HCEC 1CT (cell line): ENCODE results near the gene PUDP.
"Not testable (repeated sequence)": the region's sequence is repeated elsewhere in the genome, so short reads cannot be mapped to it uniquely, and the experiment has no call there.

Source experiments
- DNase-seq: peaks from one replicate; pipeline ENCODE4 v3.0.0-alpha.2; 2017

The PUDP gene

DNA sequence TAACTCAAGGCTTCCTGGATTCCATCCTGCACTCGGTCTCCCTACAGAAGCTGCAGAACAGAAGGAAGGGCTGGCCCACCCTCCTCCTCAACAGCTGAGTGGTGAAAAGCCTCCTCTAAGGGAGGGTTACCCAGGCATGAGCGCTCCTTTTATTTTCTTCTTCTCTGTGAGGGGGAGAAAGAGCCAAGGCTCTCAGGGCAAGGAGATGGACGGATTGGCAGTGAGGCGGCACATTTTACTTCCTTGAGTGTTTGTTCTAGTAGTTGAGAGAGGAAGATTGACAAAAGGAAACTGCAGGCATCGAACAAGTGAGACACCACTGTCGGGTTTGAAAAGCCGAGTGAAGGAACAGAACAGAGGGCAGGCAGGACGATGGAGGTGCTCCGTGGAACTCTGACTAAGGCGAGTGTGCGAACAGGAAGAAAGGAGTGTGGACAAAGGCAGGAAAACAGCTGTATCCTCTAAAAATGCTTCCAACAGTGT, 38.9 kb downstream of the PUDP start:
- DNase-seq = peak; percentile 12

DNA sequence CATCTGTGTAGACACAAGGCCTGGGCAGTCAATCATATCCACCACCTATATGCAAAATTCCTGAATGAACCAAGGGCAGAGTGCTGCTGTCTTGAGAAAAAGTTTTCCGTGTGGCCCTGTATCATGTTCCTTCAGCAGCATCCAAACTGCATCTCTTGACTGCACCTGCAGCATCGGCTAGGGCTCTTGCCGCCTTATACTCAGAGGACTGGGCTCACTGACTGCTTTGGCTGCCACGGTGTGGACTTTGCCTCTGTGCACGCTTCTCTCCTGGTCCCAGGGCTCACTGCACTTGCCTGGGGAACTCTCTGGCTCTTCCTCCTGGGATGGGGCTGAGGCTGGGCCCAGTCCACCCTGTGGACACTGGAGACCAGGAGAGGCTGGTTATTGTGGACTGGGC, 39.9 kb downstream of the PUDP start:
- DNase-seq = no peak

DNA sequence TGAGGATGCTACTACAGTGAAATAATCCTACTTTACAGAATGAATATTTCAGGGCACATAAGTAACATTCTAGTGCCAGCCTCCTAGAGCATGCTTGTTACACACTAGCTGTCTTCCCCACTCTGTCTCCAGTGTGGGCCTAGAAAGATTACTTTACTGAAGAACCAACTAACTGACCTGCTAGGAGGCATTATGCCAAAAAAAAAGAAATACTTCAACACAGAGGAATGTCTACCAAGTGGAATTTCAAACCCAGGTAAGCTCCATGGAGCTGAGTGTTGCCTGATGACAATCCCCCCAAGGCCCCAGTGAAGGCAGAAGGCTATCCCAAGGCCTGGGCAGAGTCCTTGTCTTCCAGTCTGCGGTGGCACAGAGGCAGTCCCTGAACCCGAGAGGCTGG, 41.3 kb downstream of the PUDP start:
- DNase-seq = no peak

DNA sequence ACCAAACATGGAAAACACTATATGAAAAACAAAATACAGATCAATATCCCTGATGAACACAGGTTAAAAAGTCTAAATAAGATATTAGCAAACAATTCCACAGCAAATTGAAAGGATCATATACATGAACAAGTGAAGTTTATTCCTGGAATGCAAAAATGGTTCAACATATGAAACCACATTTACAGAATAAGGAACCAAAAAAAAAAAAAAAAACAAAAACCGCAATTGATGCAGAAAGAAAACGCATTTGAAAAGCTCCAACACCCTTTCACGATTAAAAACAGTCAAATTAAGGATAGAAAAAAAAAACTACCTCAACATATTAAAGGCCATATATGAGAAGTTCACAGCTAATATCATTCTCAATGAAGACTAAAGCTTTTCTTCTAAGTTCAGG, 45.8 kb downstream of the PUDP start:
- no peak for DNase-seq

DNA sequence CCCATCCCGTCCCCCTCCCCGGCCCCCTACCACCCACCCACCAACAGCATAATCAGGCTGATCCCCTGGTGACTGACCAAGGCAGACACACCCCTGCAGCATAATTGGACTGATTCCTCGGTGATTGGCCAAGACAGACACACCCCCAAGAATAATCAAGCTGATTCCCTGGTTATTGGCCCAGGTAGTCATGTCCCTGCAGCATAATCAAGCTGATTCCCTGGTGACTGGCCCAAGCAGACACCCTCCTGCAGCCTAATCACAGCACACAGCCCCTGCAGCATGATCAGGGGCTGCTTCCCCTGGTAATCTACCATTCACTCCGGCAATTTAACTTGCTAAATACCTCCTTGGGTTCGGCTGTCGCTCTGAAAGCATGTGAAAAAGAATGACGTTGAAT, 47.9 kb downstream of the PUDP start:
- DNase-seq = no peak

DNA sequence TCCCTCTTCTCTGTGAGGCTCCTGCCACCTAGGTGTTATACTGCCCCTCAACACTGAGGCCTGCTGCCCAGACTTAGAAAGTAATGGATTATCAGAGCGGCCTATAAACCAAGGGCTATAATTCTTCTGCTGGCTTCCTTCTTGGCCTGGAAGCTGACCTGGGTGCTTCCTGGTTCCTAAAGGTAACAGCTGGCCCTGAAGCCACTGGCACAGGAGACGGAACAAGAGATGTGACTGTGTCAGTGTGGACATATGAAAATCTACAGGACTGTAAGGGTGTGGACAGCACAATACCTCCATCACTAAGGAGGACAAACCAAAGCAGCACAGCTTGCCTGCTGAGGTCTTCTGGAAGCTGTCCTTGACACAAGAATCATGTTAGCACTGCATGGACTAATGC, 52.3 kb downstream of the PUDP start:
- DNase-seq = not testable (repeated sequence)

DNA sequence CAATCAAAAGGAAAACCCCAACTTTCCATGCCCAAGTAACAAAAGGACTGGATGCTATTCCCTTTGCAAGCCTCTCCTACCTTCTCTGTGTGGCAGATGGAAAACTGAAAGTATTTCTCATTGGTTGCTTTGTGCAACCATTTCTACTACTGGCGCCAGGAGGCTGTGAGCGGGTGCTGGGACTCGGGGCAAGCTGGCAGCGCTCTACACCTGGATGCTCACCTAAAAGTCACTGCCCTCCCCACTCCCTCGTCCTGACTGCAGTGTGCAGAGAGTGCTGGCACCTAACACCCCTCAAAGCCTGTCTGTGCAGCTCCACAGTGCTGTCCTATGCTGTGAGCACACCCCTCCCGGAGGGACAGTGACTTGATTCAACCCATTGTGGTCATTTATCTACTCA, 54.6 kb downstream of the PUDP start:
- no peak for DNase-seq

DNA sequence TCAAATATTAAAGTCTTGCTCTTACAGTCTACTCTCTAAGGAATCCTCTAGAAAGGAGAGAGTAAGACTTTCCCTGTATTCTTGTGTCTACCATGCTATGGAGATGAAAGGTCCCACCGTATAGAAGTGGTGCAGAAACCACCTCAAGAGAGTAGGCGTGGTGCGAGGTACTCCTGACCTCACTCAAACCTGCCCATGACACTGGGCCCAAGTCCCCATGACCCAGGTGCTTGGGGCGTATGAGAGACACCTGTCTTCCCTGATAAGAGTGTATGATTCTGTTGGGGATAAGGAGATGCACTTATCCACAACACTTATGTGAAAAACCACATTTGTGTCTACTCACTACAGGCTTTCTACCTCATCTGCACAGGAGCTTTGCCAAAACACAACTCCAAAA, 55.4 kb downstream of the PUDP start:
- no peak for DNase-seq

DNA sequence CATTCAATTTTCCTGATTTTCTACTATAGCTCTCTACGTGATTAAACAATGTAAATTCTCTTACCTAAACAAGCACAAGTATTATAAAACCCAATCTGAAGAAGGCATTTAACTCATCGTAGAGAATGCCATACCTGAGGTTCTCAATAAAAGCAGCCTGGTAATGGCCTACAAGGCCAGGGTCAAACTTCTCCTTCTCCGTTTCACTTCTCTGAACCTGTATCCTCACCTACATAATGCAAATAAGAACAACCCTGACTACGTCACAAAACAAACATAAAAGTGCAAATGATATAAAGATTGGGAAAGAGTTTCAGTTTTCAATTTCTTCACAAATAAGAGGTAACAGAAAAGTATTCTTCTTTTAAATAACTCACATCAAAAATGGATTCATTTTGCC, 56.0 kb downstream of the PUDP start:
- no peak for DNase-seq

DNA sequence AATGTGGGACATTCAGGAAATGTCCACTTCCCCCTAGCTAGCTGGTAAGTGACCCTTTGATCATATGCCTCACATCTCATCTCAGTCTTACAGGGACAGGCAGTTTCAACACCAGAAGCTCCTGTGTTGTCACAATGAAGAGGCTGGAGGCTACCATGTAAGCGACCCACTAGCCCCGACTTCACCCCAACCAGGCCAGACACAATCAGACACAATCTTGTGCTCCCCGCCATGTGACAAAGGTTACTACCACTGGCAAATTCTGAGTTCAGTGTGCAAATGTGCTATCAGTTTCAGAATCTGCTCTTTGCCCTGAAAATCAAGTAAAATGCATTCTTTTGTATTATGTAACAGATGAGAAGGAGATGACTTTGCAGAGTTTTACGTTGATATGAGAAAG, 57.3 kb downstream of the PUDP start:
- DNase-seq = no peak

DNA sequence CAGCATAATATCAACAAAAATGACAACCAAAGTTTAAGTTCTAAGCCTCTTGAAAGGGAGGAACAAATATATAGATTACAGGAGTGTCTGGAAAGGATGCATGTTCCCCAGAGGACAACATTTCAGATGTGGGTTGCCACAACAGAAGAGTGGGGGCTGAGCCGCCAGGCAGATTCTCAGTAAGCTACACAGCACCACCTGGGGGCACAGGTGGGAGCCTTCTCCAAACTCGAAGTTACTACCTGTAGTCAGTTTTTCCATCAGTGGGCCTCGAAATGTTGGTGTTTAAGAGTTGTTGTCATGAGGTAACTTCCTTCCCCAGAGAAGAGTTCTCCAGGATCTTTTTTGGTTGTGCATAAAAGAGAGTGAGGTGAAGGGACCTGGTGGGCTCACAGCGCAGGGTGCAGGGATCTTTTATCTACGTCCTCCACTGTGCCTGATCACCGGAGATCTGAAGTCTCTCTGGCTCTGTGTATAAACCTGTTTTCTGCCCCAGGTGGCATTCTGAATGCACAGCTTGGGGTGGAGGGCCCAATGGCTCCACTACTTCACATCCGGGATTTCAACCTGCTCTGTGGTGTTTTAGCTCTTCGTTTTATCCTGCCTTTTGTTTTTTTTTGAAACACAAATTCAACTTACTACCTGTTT, 58.9 kb downstream of the PUDP start:
- DNase-seq = no peak

DNA sequence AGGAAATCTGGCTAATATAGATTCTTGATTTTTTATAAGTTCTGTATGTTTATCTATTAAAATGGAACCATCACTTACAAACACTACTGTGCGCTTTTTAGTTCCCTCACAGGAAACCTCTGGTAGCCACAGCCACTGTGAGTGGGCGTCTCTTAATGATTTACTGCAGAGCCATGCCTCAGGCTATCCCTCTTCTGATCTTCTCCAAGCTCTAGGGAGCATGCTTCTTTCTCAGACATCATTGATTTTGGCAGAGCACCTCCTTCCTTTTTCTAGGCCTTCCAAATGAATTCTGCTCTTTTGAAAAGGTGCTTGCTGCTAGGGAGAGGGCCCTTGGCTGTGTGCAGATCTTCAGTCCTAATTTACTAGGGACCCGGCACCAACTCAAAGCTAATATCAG, 61.6 kb downstream of the PUDP start:
- DNase-seq = no peak

DNA sequence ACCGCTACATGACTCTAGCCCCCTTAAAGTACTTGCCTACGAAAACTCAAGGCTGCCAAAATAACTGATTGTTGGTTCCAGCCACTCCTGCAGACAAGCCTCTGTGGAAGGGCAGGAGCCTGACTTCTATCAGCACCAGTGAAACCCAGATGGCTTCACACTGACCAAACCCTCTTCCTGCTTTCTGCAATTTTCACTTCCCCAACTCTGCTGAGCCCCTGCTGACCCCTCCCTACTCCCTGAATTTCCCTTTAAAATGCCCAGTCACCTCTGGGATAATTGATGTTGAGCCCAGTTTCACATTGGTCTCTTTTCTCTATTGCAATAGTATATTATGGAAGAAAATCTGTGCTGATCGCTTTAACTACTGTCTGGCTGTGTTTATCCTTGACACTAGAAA, 62.1 kb downstream of the PUDP start:
- no peak for DNase-seq

DNA sequence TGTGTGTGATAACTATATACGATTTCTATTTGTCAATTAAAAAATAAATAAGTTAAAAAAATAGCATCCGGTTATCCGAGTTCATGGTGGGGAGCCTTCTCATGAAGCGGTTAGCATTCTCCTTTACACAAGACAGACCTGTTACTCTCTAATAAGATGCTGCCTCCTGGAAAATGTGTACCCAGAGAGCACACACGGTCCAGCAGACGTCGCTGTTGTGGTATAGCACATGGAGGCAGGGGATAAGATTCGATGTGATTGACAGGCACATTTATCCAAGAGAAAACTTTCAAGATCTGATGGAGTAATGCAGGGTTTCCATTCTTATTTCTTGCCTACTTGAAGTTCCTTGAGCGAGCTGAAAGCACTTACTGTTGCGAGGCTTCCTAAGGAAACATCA, 63.1 kb downstream of the PUDP start:
- no peak for DNase-seq

DNA sequence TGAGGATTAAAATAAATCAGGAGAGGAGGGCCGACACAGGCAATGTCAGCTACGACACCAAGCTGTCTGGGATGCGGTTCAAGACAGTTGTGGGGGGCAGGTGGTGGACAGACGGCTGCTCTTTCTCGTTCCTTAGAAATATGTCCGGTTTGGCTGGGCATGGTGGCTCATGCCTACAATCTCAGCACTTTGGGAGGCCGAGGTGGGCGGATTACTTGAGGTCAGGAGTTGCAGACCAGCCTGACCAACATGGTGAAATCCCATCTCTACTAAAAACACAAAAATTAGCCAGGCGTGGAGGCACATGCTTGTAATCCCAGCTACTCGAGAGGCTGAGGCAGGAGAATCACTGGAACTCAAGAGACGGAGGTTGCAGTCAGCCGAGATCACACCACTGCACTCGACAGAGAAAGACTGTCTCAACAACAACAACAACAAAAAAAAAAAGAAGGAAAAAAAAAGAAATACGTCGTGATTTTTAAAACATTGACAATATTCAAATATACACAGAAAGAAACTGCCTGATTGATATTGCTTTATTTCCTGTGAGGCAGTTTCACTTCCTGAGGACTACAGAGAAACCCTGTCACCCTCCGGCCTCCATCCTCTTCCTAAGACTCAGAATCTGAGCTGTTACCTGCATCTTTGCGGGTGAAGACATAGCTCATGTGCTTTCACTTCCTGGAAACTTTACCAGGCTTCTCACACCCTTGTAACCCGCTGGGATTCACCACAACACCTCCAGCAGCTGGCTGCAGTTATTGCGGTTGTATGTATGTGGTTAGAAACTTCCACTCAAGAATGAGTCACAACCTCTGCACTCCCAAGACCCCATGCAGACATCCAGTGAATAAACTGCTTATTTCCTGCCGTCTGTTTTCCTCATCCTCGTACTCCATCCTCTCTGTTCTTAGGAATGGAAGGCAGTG, 64.2 kb downstream of the PUDP start:
- DNase-seq = peak; percentile 89

DNA sequence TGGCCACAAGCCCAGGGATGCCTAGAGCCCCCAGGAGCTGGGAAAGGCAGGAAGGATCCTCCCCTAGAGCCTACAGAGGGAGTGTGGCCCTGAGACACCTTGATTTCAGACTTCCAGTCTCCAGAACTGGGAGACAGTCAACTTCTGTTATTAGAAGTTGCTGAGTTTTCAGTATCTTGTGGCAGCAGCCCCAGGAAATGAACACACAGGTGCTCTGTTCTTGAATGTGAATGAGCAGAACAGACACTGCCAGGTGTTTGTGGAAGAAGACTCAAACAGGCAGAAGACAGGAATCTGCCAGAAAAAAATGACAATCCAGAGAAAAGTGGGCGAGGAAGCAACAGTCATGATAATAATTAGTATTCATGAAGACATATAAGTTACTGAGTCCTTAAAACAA, 64.9 kb downstream of the PUDP start:
- no peak for DNase-seq

DNA sequence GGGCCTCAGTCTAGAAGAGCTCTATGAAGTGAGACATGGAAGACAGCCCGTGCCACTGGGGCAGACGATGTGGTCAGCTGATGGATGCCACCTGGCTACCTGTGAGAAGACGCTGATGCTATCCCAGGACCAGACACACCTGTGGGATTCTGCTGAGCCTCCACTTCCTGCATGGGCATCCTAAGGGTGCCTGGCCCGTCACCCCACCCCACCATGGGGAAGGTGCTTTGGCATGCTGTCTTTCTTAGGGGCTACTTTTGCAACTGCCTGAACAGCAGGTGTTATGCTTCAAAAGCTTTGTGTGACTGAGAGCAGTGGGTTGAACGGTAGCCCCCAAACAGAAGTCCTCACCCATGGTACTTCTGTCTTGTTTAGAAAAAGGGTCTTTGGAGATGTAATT, 65.4 kb downstream of the PUDP start:
- DNase-seq = no peak

DNA sequence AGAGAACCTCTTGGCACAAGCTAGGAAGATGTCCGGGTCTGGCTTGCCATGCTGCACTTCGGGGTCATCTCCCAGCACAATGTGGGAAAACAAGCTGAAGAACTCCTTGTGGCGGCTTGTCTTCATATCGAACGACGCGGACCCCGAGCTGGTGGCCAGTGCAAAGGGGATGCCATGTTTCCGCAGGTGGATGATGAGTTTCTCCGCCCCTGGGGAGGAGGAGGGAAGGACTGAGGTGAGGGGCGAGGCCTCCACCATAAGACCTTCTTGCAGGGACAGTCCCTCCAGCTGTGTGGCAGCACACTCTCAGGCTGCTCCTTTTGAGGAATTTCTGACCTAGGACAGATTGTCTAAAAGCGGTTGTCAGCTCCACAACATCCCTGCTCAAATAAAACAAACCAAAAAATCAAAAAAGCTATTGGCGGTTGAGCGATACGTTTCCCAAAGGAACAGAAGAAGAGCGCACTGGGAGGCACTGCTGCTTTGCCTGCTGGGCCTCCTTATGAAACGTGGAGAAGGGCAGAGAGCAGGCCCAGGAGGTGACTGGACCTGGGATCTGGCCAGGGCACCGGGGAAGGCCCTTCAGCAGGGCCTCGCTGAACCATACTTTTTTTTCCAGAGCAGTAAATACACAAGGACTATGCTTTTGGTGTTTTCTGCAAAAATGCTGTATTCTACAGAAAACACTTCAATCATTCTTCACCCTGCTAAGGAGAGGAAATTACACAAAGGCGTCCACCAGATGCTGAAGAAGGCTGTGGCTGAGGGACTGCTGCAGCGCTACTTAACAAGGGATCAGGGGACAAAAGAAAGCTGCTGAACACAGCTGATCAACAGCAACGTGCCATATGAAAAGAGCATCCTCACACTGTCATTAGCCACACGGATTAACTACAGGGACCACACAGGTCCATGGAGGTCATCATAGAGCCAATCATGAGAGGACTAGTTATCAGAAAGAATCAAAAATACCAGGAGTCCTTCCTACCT, 70.4 kb downstream of the PUDP start:
- DNase-seq = no peak

DNA sequence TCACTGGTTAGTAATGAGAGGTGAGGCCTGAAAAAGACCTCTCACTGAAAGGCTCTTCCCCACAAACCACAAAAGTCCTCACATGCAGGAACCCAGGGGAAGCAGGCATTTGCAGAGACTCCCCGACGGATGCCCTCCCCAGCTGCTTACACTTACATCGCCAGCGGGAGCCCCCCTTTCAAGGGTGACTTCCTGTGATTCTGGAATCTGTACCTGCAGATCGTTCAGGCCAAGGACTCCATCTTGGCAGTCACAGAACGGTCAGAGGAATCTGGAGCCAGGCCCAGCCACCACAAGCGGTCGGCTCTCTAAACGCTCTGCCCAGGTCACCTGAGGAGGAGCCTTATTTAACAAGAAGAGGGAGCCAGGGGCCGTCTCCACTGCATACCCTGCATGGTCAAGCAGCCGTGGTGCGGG, 71.7 kb downstream of the PUDP start:
- DNase-seq = no peak

DNA sequence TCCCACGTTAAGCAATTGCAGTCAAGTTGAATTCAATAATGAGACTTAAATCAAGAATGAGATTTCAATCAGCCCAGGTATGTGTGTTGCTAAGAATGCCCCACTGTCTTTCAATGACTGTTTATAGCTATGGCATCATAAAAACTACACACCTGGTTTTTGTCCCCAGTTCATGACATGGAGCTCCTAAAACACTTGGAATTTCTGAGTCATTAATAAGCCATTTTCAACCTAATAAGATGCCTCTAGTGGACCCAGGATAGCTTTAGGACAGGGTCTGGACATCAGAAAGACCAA, 73.1 kb downstream of the PUDP start:
- no peak for DNase-seq

DNA sequence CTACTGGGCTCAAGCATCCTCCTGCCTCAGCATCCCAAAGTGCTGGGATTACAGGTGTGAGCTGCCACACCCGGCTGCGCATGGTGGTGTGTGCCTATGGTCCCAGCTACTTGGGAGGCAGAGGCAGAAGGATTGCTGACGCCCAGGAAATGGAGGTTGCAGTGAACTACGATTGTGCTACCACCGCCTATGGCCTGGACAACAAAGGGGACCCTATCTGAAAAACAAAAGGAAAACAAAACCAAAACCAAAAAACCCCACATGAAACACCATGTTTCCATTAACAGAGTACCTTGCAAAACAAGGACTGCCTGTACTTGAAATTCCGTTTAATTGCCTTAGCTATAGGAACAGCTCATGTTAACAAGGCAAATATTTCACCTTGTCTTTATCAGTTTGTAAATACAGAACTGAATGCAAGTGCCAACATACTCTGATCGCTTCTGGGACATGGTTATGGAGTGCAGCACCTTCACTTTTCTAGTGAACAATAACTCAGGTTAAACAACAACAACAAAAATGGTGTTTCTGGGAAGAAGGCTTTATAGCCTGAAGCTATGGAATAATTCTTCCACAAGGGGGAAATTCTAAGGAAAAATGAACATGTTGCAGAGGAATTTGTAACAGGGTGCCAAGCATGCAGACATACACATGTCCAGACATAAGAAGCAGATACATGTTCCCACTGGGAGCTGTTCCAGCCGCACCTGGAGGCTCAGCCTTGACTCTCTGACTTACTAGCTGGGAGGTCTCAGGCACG, 73.6 kb downstream of the PUDP start:
- no peak for DNase-seq

DNA sequence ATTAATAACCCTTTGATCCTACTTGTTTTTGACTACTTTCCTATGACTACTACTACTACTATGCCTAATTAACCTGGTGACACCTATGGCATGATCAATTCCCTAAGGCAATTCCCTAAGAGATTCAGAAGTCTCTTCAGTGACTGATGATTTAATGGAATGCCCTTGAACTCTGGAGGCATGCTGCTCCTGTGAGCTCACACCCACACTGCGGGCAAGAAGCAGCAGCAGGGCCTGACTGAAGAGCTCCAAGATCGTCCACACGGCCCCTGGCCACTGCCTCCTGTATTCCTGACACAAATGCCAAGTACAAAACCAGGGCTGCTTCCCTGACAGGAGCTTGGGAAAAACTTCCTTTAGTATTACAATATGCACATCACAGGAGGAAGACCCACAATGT, 74.6 kb downstream of the PUDP start:
- no peak for DNase-seq

DNA sequence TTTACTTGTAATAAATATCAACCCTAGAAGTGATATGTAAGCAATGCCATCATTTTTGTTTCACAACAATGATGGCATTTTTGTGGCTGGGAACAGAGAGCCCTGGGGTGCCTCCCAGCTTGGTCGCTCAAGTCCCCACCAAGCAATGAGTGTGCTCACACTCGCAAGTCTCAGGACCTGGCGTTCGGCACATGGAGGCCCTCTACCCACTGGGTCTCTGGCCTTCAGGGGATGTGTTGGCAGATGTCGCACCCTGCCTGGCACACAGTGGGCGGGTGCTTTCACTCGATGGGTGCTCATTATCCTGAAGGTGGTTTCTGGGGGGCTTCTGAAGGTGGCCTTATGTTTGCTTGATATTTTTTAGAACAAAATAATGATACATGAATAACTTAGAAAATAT, 75.1 kb downstream of the PUDP start:
- DNase-seq = no peak
